PC-3 (cell line): ENCODE measurements around the gene UQCR11. TPM values are rescaled to one million over a fixed set of nuclear protein-coding genes. Genes with fewer than 3 reads are reported as not detected.

Source experiments
- ATAC-seq: fragments of 200-7000 bp; cut with Tn5 transposase; 2 replicates; pipeline ENCODE4 v1.9.1; 2020; ENCODE audit warnings: mild to moderate bottlenecking, moderate library complexity
- Bru-seq: library from RNA; stranded (reverse); fragments of 400-500 nt; gene quantifications from one replicate; lab custom pipeline; 2021; lab: Mats Ljungman, UMichigan
- BruChase-seq, 2 experiments: library from RNA; stranded (reverse); fragments of 400-500 nt; gene quantifications; one replicate each; lab custom pipeline; 2021; lab: Mats Ljungman, UMichigan
- BruUV-seq: library from RNA; stranded (reverse); fragments of 400-500 nt; replicated peaks from 2 replicates; lab custom pipeline; 2021; lab: Mats Ljungman, UMichigan
- CTCF ChIA-PET: fragments of 300-600 bp; sonication (Branson Sonifier 250); formaldehyde crosslinking; loops from one replicate; lab custom pipeline; 2022; ENCODE audit warnings: antibody characterized with exemption; lab: Charles Lee
- POLR2A ChIA-PET: fragments of 300-600 bp; sonication (Branson Sonifier 250); formaldehyde crosslinking; loops from one replicate; lab custom pipeline; 2022; ENCODE audit warnings: antibody characterized with exemption; ENCODE audit not compliant: unreplicated experiment; lab: Charles Lee
- DNase-seq: peaks from one replicate; pipeline ENCODE4 v3.0.0-alpha.2; 2015
- H2AFZ ChIP-seq: fragments of 300-600 bp; sonication (generic); 2 replicates; pipeline ENCODE4 v1.6.0; 2016; ENCODE audit warnings: antibody characterized with exemption, low read length
- H3F3A ChIP-seq: fragments of 300-600 bp; sonication (generic); one replicate; pipeline ENCODE4 v1.6.0; 2017; ENCODE audit warnings: antibody characterized with exemption, low read length, control low read depth, mild to moderate bottlenecking; ENCODE audit not compliant: unreplicated experiment
- H3K27ac ChIP-seq: fragments of 300-600 bp; sonication (generic); 2 replicates; pipeline ENCODE4 v1.5.1; 2016; ENCODE audit warnings: mild to moderate bottlenecking, low read length
- H3K27me3 ChIP-seq: fragments of 300-600 bp; sonication (generic); 2 replicates; pipeline ENCODE4 v1.6.1; 2016; ENCODE audit warnings: low read length, mixed read lengths
- H3K36me3 ChIP-seq: fragments of 300-600 bp; sonication (generic); 2 replicates; pipeline ENCODE4 v1.6.1; 2016; ENCODE audit warnings: low read depth, mixed run types, low read length, mixed read lengths
- H3K4me1 ChIP-seq: fragments of 300-600 bp; sonication (generic); 2 replicates; pipeline ENCODE4 v1.5.1; 2016; ENCODE audit warnings: low read length; ENCODE audit not compliant: insufficient read depth
- H3K4me2 ChIP-seq: fragments of 300-600 bp; sonication (generic); 2 replicates; pipeline ENCODE4 v1.6.0; 2016; ENCODE audit warnings: low read length
- H3K4me3 ChIP-seq: fragments of 300-600 bp; sonication (generic); 2 replicates; pipeline ENCODE4 v1.5.1; 2016; ENCODE audit warnings: mild to moderate bottlenecking, low read length, mixed read lengths
- H3K79me2 ChIP-seq: fragments of 300-600 bp; sonication (generic); 2 replicates; pipeline ENCODE4 v1.6.1; 2017; ENCODE audit warnings: low read length, mixed read lengths
- H3K9ac ChIP-seq: fragments of 300-600 bp; sonication (generic); 2 replicates; pipeline ENCODE4 v1.6.0; 2016; ENCODE audit warnings: mild to moderate bottlenecking, low read length
- H3K9me2 ChIP-seq: fragments of 300-600 bp; sonication (generic); replicated peaks from 2 replicates; pipeline ENCODE4 v1.6.1; 2016; ENCODE audit warnings: mixed run types, low read length, mixed read lengths
- H3K9me3 ChIP-seq: fragments of 300-600 bp; sonication (generic); 2 replicates; pipeline ENCODE4 v1.6.1; 2016; ENCODE audit warnings: low read length, mixed read lengths
- H4K20me1 ChIP-seq: fragments of 300-600 bp; sonication (generic); 2 replicates; pipeline ENCODE4 v1.6.1; 2016; ENCODE audit warnings: low read length, mixed read lengths
- EZH2 ChIP-seq: fragments of 300-600 bp; sonication (generic); IDR thresholded peaks from one replicate; pipeline ENCODE4 v1.6.1; 2017; ENCODE audit warnings: antibody characterized with exemption, mild to moderate bottlenecking, low read length; ENCODE audit not compliant: unreplicated experiment
- EZH2phosphoT487 ChIP-seq: fragments of 300-600 bp; sonication (generic); IDR thresholded peaks from 2 replicates; pipeline ENCODE4 v1.6.1; 2018; ENCODE audit warnings: mild to moderate bottlenecking, antibody characterized with exemption, low read length, borderline replicate concordance
- intact Hi-C: fragments of 100-400 bp; cut with micrococcal nuclease; formaldehyde crosslinking; loops from 2 replicates; pipeline ENCODE4 v1.9.0; 2023
- long read RNA-seq: library from polyadenylated mRNA; unstranded; transcript quantifications from one replicate; pipeline ENCODE4 v2.0.0, GENCODE V29; 2021; ENCODE audit not compliant: unreplicated experiment
- total RNA-seq: library from RNA; depleted of rRNA; stranded (reverse); fragments of >200 nt; gene quantifications from 2 replicates; pipeline ENCODE4 v1.2.3, GENCODE V29; 2014; rRNA removed
- TF ChIP-seq, protein P1 (sequence below): fragments of 300-600 bp; sonication (generic); conservative IDR thresholded peaks from 2 replicates; pipeline ENCODE4 v1.5.1; 2017; ENCODE audit warnings: antibody characterized with exemption, low read depth, mild to moderate bottlenecking, low read length

UQCR11 gene
- total RNA-seq (148 and 157 TPM in 2 replicates), Bru-seq, nascent RNA (percentile 84 among the genes with signal in this experiment), BruChase-seq, experiment 1, labeled RNA remaining after a 6-hour chase (percentile 95 among the genes with signal in this experiment), BruChase-seq, experiment 2, labeled RNA remaining after a 2-hour chase (percentile 89 among the genes with signal in this experiment)
- long read RNA-seq, transcript UQCR11-203 (3 exons, 1,324 nt) = major isoform, 190 of 211 reads
- long read RNA-seq, partial matches to known transcripts = 9 of 211 reads
- long read RNA-seq, other reads (novel, unspliced or antisense) = 11 of 211 reads

DNA sequence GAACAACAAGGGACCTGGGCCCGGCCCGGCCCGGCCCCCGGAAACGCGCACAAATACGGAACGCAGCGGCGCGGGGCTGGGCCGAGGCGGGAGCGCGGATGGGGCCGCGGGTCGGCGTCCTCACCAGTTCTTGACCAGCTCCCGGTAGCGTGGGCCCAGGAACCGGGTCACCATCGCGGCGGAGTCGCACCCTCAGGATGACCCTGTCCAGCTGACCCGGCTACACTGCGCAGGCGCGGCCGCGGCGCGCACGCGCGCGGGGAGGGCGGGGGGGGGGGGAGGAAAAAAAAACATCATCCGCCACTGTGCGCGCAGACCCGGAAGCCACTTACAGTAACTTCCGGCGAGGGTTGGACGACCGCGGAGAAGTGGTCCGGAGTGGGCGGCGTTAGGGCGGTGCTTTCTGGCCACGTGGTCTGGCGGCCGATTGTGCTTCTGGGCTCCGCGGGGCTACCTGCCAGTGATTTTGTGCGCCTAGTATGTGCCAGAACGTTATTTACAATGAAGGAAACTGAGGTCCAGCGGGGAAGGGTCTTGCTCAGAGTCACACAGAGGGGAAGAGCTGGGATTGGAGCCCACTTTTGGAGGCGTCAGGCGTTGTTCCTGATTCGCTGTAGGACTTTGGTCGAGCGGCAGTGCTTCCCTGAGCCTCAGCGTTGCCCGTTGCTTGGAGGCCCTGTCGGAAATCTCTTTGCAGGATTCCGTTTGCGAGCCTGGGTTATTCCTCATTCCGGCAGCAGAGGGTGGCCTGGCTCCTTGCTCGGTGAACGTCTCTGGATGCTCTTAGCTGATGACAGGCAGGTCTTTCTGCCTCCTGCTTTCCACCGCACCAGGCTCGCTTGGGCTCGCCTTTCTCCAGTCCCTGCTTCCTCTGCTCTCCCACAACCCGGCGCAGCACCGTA, at the start of gene UQCR11:
UQCR11 (minus strand) TSS at position 227 of the 902 bp plus-strand sequence; CDS start at position 174, 53 bp downstream.
- H3K27me3 ChIP-seq = no peaks in the 10 kb centered on the region
- no peaks in the 10 kb centered on the region for H3K9me3 ChIP-seq
- ChIA-PET CTCF (interaction anchor here (0.6 to 1.1 kb wide), 3 partner anchors 13 to 66 kb away, joined by 3 to 4 read pairs (median 3); partner anchors contain the start of gene MBD3), POLR2A (interaction anchor here (0.6 kb wide), 1 partner anchor 66 kb away, joined by 6 read pairs; no protein-coding TSS in a partner anchor)
- no peaks in the 10 kb centered on the region for H3F3A ChIP-seq
- H3K9ac ChIP-seq = peak within 1 kb of the TSS; percentile 95
- peaks cover 19% of the 10 kb centered on the region for H3K4me1 ChIP-seq
- H2AFZ ChIP-seq = peak within 1 kb of the TSS; percentile 78
- TF ChIP-seq EZH2 = no peak
- TF ChIP-seq, protein P1, sequence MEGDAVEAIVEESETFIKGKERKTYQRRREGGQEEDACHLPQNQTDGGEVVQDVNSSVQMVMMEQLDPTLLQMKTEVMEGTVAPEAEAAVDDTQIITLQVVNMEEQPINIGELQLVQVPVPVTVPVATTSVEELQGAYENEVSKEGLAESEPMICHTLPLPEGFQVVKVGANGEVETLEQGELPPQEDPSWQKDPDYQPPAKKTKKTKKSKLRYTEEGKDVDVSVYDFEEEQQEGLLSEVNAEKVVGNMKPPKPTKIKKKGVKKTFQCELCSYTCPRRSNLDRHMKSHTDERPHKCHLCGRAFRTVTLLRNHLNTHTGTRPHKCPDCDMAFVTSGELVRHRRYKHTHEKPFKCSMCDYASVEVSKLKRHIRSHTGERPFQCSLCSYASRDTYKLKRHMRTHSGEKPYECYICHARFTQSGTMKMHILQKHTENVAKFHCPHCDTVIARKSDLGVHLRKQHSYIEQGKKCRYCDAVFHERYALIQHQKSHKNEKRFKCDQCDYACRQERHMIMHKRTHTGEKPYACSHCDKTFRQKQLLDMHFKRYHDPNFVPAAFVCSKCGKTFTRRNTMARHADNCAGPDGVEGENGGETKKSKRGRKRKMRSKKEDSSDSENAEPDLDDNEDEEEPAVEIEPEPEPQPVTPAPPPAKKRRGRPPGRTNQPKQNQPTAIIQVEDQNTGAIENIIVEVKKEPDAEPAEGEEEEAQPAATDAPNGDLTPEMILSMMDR = peak; percentile 50; the same call in 1 of the 2 replicates
- intact Hi-C loops = loop anchor here (5.0 kb wide), 1 partner anchor 47 kb away; the partner anchor contains the start of gene TCF3
- no peaks in the 10 kb centered on the region for H3K9me2 ChIP-seq
- peak within 1 kb of the TSS; percentile 90 for H3K4me3 ChIP-seq
- DNase-seq (peak; percentile 84), ATAC-seq (peak; percentile 81)
- H3K27ac ChIP-seq = peak within 1 kb of the TSS; percentile 68
- peaks cover 45% of the 10 kb centered on the region for H3K79me2 ChIP-seq
- BruUV-seq = TSS peak; percentile 96
- no peaks in the 10 kb centered on the region for H3K36me3 ChIP-seq
- H4K20me1 ChIP-seq = no peaks in the 10 kb centered on the region
- H3K4me2 ChIP-seq = peak within 1 kb of the TSS; percentile 96

DNA sequence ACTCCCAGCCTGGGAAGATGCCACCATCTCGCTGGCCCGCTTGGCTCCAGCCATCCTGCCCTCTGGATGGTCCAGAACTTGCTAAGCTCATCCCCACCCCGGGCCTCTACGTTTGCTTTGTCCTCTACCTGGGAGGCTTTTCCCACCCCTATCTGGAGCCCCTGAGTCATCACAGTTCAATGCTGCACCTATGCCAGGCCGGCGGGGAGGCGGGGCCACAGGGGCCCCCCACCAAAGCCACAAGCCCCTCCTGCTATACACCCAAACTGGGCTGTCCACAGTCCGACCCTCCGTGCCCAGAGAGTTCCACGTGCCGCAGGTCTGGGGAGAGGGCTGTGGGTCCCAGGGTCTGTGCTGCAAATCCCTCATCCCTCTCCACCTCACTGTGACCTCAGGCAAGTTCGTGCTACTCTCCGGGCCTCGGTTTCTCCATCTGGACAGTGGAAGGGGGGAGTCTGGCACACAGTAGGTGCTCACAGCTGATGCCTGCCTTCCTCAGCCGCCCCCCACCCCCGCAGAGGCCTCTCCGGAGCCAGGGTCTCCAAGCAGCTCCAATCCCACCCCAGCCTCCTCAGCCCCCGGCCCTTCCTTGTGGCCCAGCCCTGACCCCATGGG, 49.0 kb upstream of the UQCR11 start:
- no peak overlapping the region for H3K4me2 ChIP-seq
- H3K27ac ChIP-seq = no peak overlapping the region
- BruUV-seq = no TSS peak
- H3F3A ChIP-seq = no peaks in the 10 kb centered on the region
- no peaks in the 10 kb centered on the region for H3K27me3 ChIP-seq
- H3K4me1 ChIP-seq = no peaks in the 10 kb centered on the region; the same call in 1 of the 2 replicates
- ChIA-PET CTCF (no interaction called here), POLR2A (no interaction called here)
- no peak overlapping the region for H3K4me3 ChIP-seq
- no peaks in the 10 kb centered on the region for H3K9me2 ChIP-seq
- intact Hi-C loops = loop anchor here (5.0 to 10.0 kb wide), 2 partner anchors 47 to 109 kb away; partner anchors contain the start of gene UQCR11
- H2AFZ ChIP-seq = no peak overlapping the region
- H3K9me3 ChIP-seq = no peaks in the 10 kb centered on the region
- H3K79me2 ChIP-seq = peaks cover 24% of the 10 kb centered on the region
- 0 out of 2 replicates have a peak, but pooled peaks cover under 1% of the 10 kb centered on the region for H3K36me3 ChIP-seq
- DNase-seq = no peak
- no peaks in the 10 kb centered on the region for H4K20me1 ChIP-seq
- ATAC-seq = no peak
- TF ChIP-seq, protein P1 = no peak
- TF ChIP-seq EZH2phosphoT487 (no peak), EZH2 (no peak)
- no peak overlapping the region for H3K9ac ChIP-seq
